HepG2 (cell line): Measurements from ENCODE around the gene CMTM2. TPM values are rescaled to one million over a fixed set of nuclear protein-coding genes. Genes with fewer than 3 reads are reported as not detected.

Experiments
- CHD4 ChIP-seq: fragments of 200-600 bp; sonication (generic); IDR thresholded peaks from 2 replicates; pipeline ENCODE4 v1.7.0; 2017; ENCODE audit warnings: mild to moderate bottlenecking, low read length, borderline replicate concordance
- HNF4G ChIP-seq, 2 experiments: sonication (generic) in 1 of 2; formaldehyde crosslinking in 1 of 2; IDR thresholded peaks; 2 replicates each; pipeline versions ENCODE4 v1.4.0 to v1.6.1; 2011 to 2020; ENCODE audit warnings: borderline replicate concordance in 2 of 2, low read depth in 2 of 2, mild to moderate bottlenecking in 2 of 2, low read length in 1 of 2, missing genetic modification reagents in 1 of 2, moderate library complexity in 1 of 2
- JUNB ChIP-seq: sonication (generic); formaldehyde crosslinking; IDR thresholded peaks from 2 replicates; pipeline ENCODE4 v1.8.0; 2022; ENCODE audit warnings: missing genetic modification reagents, mild to moderate bottlenecking, borderline replicate concordance
- KLF11 ChIP-seq: IDR thresholded peaks from 2 replicates; pipeline ENCODE4 v1.6.1; 2016; ENCODE audit warnings: missing compliant biosample characterization
- MZF1 ChIP-seq: sonication (generic); formaldehyde crosslinking; IDR thresholded peaks from 2 replicates; pipeline ENCODE4 v1.8.1; 2023; ENCODE audit warnings: mild to moderate bottlenecking, missing genetic modification reagents, borderline replicate concordance
- PHF8 ChIP-seq: sonication (generic); formaldehyde crosslinking; IDR thresholded peaks from 2 replicates; pipeline ENCODE4 v1.5.0; 2020; ENCODE audit warnings: missing genetic modification reagents
- SRSF1 ChIP-seq: fragments of 200-400 bp; formaldehyde crosslinking; optimal IDR thresholded peaks from 2 replicates; pipeline ENCODE3; 2017; ENCODE audit warnings: mild to moderate bottlenecking, low read depth, low read length, moderate library complexity
- SYNCRIP ChIP-seq: fragments of 200-400 bp; formaldehyde crosslinking; IDR thresholded peaks from 2 replicates; pipeline ENCODE4 v1.6.1; 2018; ENCODE audit warnings: mild to moderate bottlenecking, low read depth, low read length; ENCODE audit not compliant: insufficient read depth
- TBL1XR1 ChIP-seq: fragments of 150-350 bp; IDR thresholded peaks from 2 replicates; pipeline ENCODE4 v1.6.1; 2014; ENCODE audit warnings: borderline replicate concordance, low read length; ENCODE audit not compliant: partially characterized antibody
- ZEB1 ChIP-seq: IDR thresholded peaks from 2 replicates; pipeline ENCODE4 v1.6.1; 2012; ENCODE audit warnings: mild to moderate bottlenecking, low read depth, inconsistent platforms; ENCODE audit not compliant: insufficient replicate concordance
- ZKSCAN5 ChIP-seq: sonication (generic); formaldehyde crosslinking; IDR thresholded peaks from 2 replicates; pipeline ENCODE4 v1.5.1; 2020; ENCODE audit warnings: mild to moderate bottlenecking, missing genetic modification reagents
- ZNF292 ChIP-seq: sonication (generic); formaldehyde crosslinking; IDR thresholded peaks from 2 replicates; pipeline ENCODE4 v1.8.1; 2022; ENCODE audit warnings: mild to moderate bottlenecking, low read depth, missing genetic modification reagents, borderline replicate concordance
- ZNF607 ChIP-seq: sonication (generic); formaldehyde crosslinking; IDR thresholded peaks from 2 replicates; pipeline ENCODE4 v1.5.1; 2020; ENCODE audit warnings: missing genetic modification reagents, mild to moderate bottlenecking, borderline replicate concordance
- ZNF724P ChIP-seq: sonication (generic); formaldehyde crosslinking; IDR thresholded peaks from 2 replicates; pipeline ENCODE4 v1.8.0; 2022; ENCODE audit warnings: missing genetic modification reagents, borderline replicate concordance
- ZNF768 ChIP-seq: sonication (generic); formaldehyde crosslinking; IDR thresholded peaks from 2 replicates; pipeline ENCODE4 v1.4.0; 2020; ENCODE audit warnings: missing genetic modification reagents
- ZSCAN20 ChIP-seq: sonication (generic); formaldehyde crosslinking; IDR thresholded peaks from 2 replicates; pipeline ENCODE4 v1.4.0; 2020; ENCODE audit warnings: missing genetic modification reagents, mild to moderate bottlenecking, borderline replicate concordance
- polyA plus RNA-seq, 8 experiments: library from polyadenylated mRNA; depleted of rRNA in 3 of 8; stranded (reverse) in 7 of 8; unstranded in 1 of 8; fragments of >200 nt; fragmentation: Illumina TruSeq in 4 of 8; extraction: Trizol in 4 of 8; gene quantifications; 2 replicates each; pipeline versions ENCODE4 v1.2.1 to v1.2.3, GENCODE V29; 2011 to 2016; ENCODE audit warnings: low read depth in 4 of 8, missing spikeins in 1 of 8, mixed read lengths in 1 of 8; ENCODE audit not compliant: insufficient read depth in 1 of 8
- total RNA-seq, 5 experiments: library from RNA; depleted of rRNA; stranded (reverse); fragments of >200 nt; fragmentation: Illumina TruSeq; extraction: Trizol; gene quantifications; 2 replicates each; pipeline ENCODE4 v1.2.3, GENCODE V29; 2016; ENCODE audit warnings: low read depth in 1 of 5
- TF ChIP-seq, protein P1 (sequence below): sonication (generic); formaldehyde crosslinking; IDR thresholded peaks from 2 replicates; pipeline ENCODE4 v1.5.0; 2020; ENCODE audit warnings: mild to moderate bottlenecking, missing genetic modification reagents
- TF ChIP-seq, protein P2 (sequence below): sonication (generic); formaldehyde crosslinking; IDR thresholded peaks from 2 replicates; pipeline ENCODE4 v1.5.0; 2020; ENCODE audit warnings: mild to moderate bottlenecking, missing genetic modification reagents
- TF ChIP-seq, protein P3 (sequence below): sonication (generic); formaldehyde crosslinking; IDR thresholded peaks from 2 replicates; pipeline ENCODE4 v1.4.0; 2020; ENCODE audit warnings: missing genetic modification reagents, borderline replicate concordance
- TF ChIP-seq, protein P4 (sequence below): sonication (generic); formaldehyde crosslinking; IDR thresholded peaks from 2 replicates; pipeline ENCODE4 v1.5.1; 2020; ENCODE audit warnings: mild to moderate bottlenecking, moderate library complexity, missing genetic modification reagents

Gene CMTM2
- total and polyA plus RNA-seq, 2 of the 13 experiments (the other 11 are each of a cell fraction or from before 2014, with no cell fraction given), result not detected

DNA sequence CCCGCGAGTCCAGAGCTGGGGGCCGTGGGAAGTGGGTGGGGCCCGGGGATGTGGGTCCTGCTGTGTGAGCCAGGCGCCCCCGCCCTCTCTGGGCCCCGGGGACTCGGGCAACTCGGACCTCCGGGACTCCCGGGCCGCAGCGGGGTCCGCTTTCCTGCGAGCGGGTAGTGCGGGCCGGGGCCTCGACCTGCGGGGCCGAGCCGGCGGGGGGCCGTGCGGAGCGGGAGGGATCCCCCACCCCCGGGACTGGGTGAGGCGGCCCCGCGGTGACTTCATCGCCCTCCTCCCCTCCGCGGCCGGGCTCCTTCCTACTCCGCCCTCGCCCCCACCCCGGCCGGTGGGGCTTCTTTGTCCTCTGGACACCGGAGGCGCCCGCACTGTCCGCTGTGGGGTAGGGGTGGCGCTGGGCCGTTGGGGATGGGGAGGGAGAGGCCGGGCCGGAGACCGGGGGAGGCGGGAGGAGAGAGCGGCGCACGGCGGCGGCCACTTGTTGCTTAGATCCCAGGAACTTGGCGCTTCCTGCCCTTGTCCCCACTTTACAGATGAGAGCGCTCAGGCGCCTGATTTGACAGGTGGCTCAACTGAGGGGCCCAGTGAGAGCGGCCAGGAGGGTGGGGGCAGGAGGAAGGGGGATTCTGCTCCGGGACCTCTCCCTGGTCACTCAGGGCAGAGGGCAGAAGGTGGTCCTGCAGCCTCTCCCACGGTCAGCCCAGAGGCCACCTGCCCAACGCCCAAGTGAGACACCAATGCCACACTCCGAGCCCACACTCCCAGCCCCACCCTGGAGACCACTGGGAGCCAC is 26.1 kb downstream of the CMTM2 start (continued):
- TF ChIP-seq, protein P1, sequence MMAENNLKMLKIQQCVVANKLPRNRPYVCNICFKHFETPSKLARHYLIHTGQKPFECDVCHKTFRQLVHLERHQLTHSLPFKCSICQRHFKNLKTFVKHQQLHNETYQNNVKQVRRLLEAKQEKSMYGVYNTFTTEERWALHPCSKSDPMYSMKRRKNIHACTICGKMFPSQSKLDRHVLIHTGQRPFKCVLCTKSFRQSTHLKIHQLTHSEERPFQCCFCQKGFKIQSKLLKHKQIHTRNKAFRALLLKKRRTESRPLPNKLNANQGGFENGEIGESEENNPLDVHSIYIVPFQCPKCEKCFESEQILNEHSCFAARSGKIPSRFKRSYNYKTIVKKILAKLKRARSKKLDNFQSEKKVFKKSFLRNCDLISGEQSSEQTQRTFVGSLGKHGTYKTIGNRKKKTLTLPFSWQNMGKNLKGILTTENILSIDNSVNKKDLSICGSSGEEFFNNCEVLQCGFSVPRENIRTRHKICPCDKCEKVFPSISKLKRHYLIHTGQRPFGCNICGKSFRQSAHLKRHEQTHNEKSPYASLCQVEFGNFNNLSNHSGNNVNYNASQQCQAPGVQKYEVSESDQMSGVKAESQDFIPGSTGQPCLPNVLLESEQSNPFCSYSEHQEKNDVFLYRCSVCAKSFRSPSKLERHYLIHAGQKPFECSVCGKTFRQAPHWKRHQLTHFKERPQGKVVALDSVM (CRISPR knock-in tag), result peak; percentile 10; the same call in 1 of the 2 replicates
- TF ChIP-seq TBL1XR1, result no peak
- peak; percentile 92 for TF ChIP-seq ZNF768 (CRISPR knock-in tag)
- TF ChIP-seq, protein P2, sequence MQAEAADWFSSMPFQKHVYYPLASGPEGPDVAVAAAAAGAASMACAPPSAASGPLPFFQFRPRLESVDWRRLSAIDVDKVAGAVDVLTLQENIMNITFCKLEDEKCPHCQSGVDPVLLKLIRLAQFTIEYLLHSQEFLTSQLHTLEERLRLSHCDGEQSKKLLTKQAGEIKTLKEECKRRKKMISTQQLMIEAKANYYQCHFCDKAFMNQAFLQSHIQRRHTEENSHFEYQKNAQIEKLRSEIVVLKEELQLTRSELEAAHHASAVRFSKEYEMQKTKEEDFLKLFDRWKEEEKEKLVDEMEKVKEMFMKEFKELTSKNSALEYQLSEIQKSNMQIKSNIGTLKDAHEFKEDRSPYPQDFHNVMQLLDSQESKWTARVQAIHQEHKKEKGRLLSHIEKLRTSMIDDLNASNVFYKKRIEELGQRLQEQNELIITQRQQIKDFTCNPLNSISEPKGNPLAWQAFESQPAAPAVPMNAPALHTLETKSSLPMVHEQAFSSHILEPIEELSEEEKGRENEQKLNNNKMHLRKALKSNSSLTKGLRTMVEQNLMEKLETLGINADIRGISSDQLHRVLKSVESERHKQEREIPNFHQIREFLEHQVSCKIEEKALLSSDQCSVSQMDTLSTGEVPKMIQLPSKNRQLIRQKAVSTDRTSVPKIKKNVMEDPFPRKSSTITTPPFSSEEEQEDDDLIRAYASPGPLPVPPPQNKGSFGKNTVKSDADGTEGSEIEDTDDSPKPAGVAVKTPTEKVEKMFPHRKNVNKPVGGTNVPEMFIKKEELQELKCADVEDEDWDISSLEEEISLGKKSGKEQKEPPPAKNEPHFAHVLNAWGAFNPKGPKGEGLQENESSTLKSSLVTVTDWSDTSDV (CRISPR knock-in tag), result no peak
- TF ChIP-seq PHF8 (CRISPR knock-in tag), result peak; percentile 35; the same call in 1 of the 2 replicates
- TF ChIP-seq ZNF292, result 0 out of 2 replicates have a peak, but pooled peaks have one; percentile 7
- TF ChIP-seq, protein P3, sequence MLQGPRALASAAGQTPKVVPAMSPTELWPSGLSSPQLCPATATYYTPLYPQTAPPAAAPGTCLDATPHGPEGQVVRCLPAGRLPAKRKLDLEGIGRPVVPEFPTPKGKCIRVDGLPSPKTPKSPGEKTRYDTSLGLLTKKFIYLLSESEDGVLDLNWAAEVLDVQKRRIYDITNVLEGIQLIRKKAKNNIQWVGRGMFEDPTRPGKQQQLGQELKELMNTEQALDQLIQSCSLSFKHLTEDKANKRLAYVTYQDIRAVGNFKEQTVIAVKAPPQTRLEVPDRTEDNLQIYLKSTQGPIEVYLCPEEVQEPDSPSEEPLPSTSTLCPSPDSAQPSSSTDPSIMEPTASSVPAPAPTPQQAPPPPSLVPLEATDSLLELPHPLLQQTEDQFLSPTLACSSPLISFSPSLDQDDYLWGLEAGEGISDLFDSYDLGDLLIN, result no peak
- TF ChIP-seq ZSCAN20 (CRISPR knock-in tag), result no peak
- no peak for TF ChIP-seq JUNB (CRISPR knock-in tag)
- TF ChIP-seq ZNF724P, result peak; percentile 44; the same call in 1 of the 2 replicates
- TF ChIP-seq, protein P4, sequence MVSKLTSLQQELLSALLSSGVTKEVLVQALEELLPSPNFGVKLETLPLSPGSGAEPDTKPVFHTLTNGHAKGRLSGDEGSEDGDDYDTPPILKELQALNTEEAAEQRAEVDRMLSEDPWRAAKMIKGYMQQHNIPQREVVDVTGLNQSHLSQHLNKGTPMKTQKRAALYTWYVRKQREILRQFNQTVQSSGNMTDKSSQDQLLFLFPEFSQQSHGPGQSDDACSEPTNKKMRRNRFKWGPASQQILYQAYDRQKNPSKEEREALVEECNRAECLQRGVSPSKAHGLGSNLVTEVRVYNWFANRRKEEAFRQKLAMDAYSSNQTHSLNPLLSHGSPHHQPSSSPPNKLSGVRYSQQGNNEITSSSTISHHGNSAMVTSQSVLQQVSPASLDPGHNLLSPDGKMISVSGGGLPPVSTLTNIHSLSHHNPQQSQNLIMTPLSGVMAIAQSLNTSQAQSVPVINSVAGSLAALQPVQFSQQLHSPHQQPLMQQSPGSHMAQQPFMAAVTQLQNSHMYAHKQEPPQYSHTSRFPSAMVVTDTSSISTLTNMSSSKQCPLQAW (CRISPR knock-in tag), result no peak
- peak; percentile 69 for TF ChIP-seq SRSF1
- no peak for TF ChIP-seq ZKSCAN5 (CRISPR knock-in tag)
- TF ChIP-seq ZEB1, result no peak
- no peak for TF ChIP-seq HNF4G (IDR thresholded peaks at IDR 0.05; ENCODE audit: borderline replicate concordance, low read depth, low read length)
- TF ChIP-seq HNF4G (CRISPR knock-in tag; IDR thresholded peaks at IDR 0.05; ENCODE audit: borderline replicate concordance, low read depth), result no peak
- 0 out of 2 replicates have a peak, but pooled peaks have one; percentile 40 for TF ChIP-seq CHD4
- TF ChIP-seq KLF11, result no peak
- TF ChIP-seq MZF1 (CRISPR knock-in tag), result no peak
- TF ChIP-seq ZNF607 (CRISPR knock-in tag), result peak; percentile 54; the same call in 1 of the 2 replicates
- TF ChIP-seq SYNCRIP, result no peak
